GM12878 (cell line): ENCODE measurements around the gene TMEM131L. TPM values are rescaled to one million over a fixed set of nuclear protein-coding genes. Genes with fewer than 3 reads are reported as not detected.

Source experiments
- ATF7 ChIP-seq: fragments of 450-650 bp; IDR thresholded peaks from 2 replicates; pipeline ENCODE4 v1.6.1; 2016; ENCODE audit warnings: low read depth, mild to moderate bottlenecking
- BMI1 ChIP-seq: fragments of 450-650 bp; IDR thresholded peaks from 2 replicates; pipeline ENCODE4 v1.6.1; 2016; ENCODE audit warnings: mild to moderate bottlenecking, moderate library complexity, borderline replicate concordance
- CBFB ChIP-seq: IDR thresholded peaks from 2 replicates; pipeline ENCODE4 v1.6.1; 2016; ENCODE audit warnings: antibody characterized with exemption, low read depth
- CHD4 ChIP-seq: fragments of 200-600 bp; sonication (generic); IDR thresholded peaks from 2 replicates; pipeline ENCODE4 v1.6.1; 2016; ENCODE audit warnings: mild to moderate bottlenecking
- CREB1 ChIP-seq: IDR thresholded peaks from 2 replicates; pipeline ENCODE4 v1.6.1; 2012; ENCODE audit warnings: low read depth, mild to moderate bottlenecking, inconsistent platforms
- E2F4 ChIP-seq: IDR thresholded peaks from 2 replicates; pipeline ENCODE4 v1.6.1; 2012; ENCODE audit warnings: low read depth, low read length, improper control_type of control experiment
- GATAD2B ChIP-seq: fragments of 450-650 bp; conservative IDR thresholded peaks from 2 replicates; pipeline ENCODE4 v1.6.1; 2017; ENCODE audit warnings: low read depth, mild to moderate bottlenecking, moderate library complexity
- KLF5 ChIP-seq: fragments of 450-650 bp; IDR thresholded peaks from 2 replicates; pipeline ENCODE4 v1.6.1; 2014; ENCODE audit warnings: mild to moderate bottlenecking; ENCODE audit not compliant: partially characterized antibody
- MTA2 ChIP-seq: fragments of 450-650 bp; IDR thresholded peaks from 2 replicates; pipeline ENCODE4 v1.6.1; 2016; ENCODE audit warnings: low read depth, mild to moderate bottlenecking, moderate library complexity
- MTA3 ChIP-seq: IDR thresholded peaks from 2 replicates; pipeline ENCODE4 v1.6.1; 2012; ENCODE audit warnings: low read length, inconsistent platforms, borderline replicate concordance
- NBN ChIP-seq: fragments of 450-650 bp; IDR thresholded peaks from 2 replicates; pipeline ENCODE4 v1.6.1; 2016
- NRF1 ChIP-seq: conservative IDR thresholded peaks from 2 replicates; pipeline ENCODE4 v1.6.1; 2011; ENCODE audit warnings: mild to moderate bottlenecking, low read depth, low read length, improper control_type of control experiment
- PAX8 ChIP-seq: fragments of 450-650 bp; IDR thresholded peaks from 2 replicates; pipeline ENCODE4 v1.6.1; 2017; ENCODE audit warnings: mild to moderate bottlenecking, moderate library complexity
- POLR2AphosphoS2 ChIP-seq: IDR thresholded peaks from 2 replicates; pipeline ENCODE4 v1.6.1; 2011; ENCODE audit warnings: low read depth, mild to moderate bottlenecking, low read length, improper control_type of control experiment, moderate library complexity
- POLR2AphosphoS5 ChIP-seq: IDR thresholded peaks from 2 replicates; pipeline ENCODE4 v1.6.1; 2011; ENCODE audit warnings: mild to moderate bottlenecking, low read length, inconsistent platforms
- PRDM15 ChIP-seq: fragments of 450-650 bp; formaldehyde crosslinking; IDR thresholded peaks from 2 replicates; pipeline ENCODE4 v1.4.0; 2020; ENCODE audit warnings: mild to moderate bottlenecking, moderate library complexity
- RAD51 ChIP-seq: fragments of 450-650 bp; IDR thresholded peaks from 2 replicates; pipeline ENCODE4 v1.6.1; 2016; ENCODE audit warnings: moderate library complexity, mild to moderate bottlenecking, inconsistent platforms
- RUNX3 ChIP-seq: IDR thresholded peaks from 2 replicates; pipeline ENCODE4 v1.6.1; 2012; ENCODE audit warnings: low read length, inconsistent platforms
- SIX5 ChIP-seq: IDR thresholded peaks from 2 replicates; pipeline ENCODE4 v1.6.1; 2011; ENCODE audit warnings: mild to moderate bottlenecking, low read depth, low read length, moderate library complexity; ENCODE audit not compliant: severe bottlenecking
- ZBTB11 ChIP-seq: fragments of 450-650 bp; formaldehyde crosslinking; IDR thresholded peaks from 2 replicates; pipeline ENCODE4 v1.5.0; 2022; ENCODE audit warnings: mild to moderate bottlenecking, missing genetic modification characterization
- ZNF207 ChIP-seq: fragments of 450-650 bp; IDR thresholded peaks from 2 replicates; pipeline ENCODE4 v1.6.1; 2014; ENCODE audit warnings: antibody characterized with exemption, mild to moderate bottlenecking, borderline replicate concordance
- ZNF622 ChIP-seq: fragments of 450-650 bp; IDR thresholded peaks from 2 replicates; pipeline ENCODE4 v1.6.1; 2017; ENCODE audit warnings: mild to moderate bottlenecking, inconsistent platforms
- ZSCAN29 ChIP-seq: fragments of 450-650 bp; IDR thresholded peaks from 2 replicates; pipeline ENCODE4 v1.6.1; 2017; ENCODE audit warnings: mild to moderate bottlenecking, moderate library complexity
- polyA plus RNA-seq, 11 experiments: library from polyadenylated mRNA; depleted of rRNA in 4 of 11; unstranded in 6 of 11; stranded (reverse) in 5 of 11; fragments of >200 nt; fragmentation: Nextera tagmentation in 4 of 11; fragmentation: Illumina TruSeq in 1 of 11; extraction: Ambion mirVana in 4 of 11; extraction: Trizol in 1 of 11; gene quantifications; 1 replicate in 1 of 11; 2 replicates in 10 of 11; pipeline versions ENCODE4 v1.2.1 to v1.2.3, GENCODE V29; 2011 to 2016; ENCODE audit warnings: inconsistent platforms in 2 of 11, missing spikeins in 2 of 11, low read depth in 1 of 11
- total RNA-seq, 4 experiments: library from RNA; depleted of rRNA in 3 of 4; stranded (reverse); fragments of >200 nt in 3 of 4; fragmentation: Illumina TruSeq in 1 of 4; extraction: Trizol in 1 of 4; gene quantifications; 2 replicates each; pipeline versions ENCODE4 v1.2.1 to v1.2.3, GENCODE V29; 2013 to 2021
- TF ChIP-seq, protein P1 (sequence below): fragments of 450-650 bp; IDR thresholded peaks from 2 replicates; pipeline ENCODE4 v1.6.1; 2018; ENCODE audit warnings: mild to moderate bottlenecking, low read depth, moderate library complexity; ENCODE audit not compliant: partially characterized antibody

The TMEM131L gene
- total and polyA plus RNA-seq, 10 of the 15 experiments (the other 5 are each of a cell fraction or from before 2014, with no cell fraction given) = 8.5 to 101 (median 74.4) TPM

- TF ChIP-seq CBFB (peak; percentile 46; the same call in 1 of the 2 replicates), NBN (no peak), BMI1 (no peak), RAD51 (no peak), ZNF207 (no peak), RUNX3 (peak; percentile 77), KLF5 (no peak), ZBTB11 (CRISPR knock-in tag) (no peak), GATAD2B (no peak), POLR2AphosphoS2 (no peak), MTA2 (no peak), ZSCAN29 (no peak), ATF7 (peak; percentile 21; the same call in 1 of the 2 replicates), CREB1 (no peak), E2F4 (no peak), MTA3 (peak; percentile 35; the same call in 1 of the 2 replicates), CHD4 (no peak), ZNF622 (no peak), NRF1 (no peak), SIX5 (no peak), POLR2AphosphoS5 (peak; percentile 43; the same call in 1 of the 2 replicates), PAX8 (no peak), PRDM15 (CRISPR knock-in tag) (no peak)
- TF ChIP-seq, protein P1, sequence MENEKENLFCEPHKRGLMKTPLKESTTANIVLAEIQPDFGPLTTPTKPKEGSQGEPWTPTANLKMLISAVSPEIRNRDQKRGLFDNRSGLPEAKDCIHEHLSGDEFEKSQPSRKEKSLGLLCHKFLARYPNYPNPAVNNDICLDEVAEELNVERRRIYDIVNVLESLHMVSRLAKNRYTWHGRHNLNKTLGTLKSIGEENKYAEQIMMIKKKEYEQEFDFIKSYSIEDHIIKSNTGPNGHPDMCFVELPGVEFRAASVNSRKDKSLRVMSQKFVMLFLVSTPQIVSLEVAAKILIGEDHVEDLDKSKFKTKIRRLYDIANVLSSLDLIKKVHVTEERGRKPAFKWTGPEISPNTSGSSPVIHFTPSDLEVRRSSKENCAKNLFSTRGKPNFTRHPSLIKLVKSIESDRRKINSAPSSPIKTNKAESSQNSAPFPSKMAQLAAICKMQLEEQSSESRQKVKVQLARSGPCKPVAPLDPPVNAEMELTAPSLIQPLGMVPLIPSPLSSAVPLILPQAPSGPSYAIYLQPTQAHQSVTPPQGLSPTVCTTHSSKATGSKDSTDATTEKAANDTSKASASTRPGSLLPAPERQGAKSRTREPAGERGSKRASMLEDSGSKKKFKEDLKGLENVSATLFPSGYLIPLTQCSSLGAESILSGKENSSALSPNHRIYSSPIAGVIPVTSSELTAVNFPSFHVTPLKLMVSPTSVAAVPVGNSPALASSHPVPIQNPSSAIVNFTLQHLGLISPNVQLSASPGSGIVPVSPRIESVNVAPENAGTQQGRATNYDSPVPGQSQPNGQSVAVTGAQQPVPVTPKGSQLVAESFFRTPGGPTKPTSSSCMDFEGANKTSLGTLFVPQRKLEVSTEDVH = no peak
Observed at GRCh38 chr4:153522802-153523094, 56.6 kb downstream of the TMEM131L start (continued).
